GM18858 (cell line): ENCODE measurements around the gene NPHP4.

Source experiments
- ATAC-seq: cut with Tn5 transposase; IDR thresholded peaks from one replicate; pipeline ENCODE4 v1.9.1; 2021; ENCODE audit not compliant: unreplicated experiment

The NPHP4 gene

DNA sequence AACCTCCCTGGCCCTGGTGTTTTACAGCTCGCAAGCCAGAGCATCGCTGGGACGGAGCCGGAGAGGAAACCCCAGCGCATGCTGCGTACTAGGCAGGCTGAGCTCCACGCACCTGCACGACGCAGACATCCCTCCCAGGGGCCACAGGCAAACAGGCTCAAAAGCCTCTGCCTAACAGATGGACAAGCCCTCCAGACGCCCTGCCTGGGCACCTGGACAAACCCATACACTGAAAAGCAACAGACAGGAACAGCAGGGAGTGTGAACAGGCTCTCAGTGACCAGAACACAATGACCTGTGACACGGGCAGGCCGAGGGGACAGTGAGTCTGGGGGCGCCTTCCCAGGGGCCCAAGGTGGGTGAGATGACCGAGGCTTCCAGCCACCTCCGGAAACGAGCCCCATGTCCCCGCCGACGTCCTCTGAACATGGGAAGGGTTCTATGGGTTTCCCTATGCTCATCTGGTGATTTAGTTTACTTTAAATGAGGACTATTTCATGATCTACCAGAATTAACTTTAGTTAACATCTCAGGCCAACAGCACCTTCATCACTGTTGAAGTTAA lies 40.3 kb downstream of the NPHP4 start:
- no peak for ATAC-seq

DNA sequence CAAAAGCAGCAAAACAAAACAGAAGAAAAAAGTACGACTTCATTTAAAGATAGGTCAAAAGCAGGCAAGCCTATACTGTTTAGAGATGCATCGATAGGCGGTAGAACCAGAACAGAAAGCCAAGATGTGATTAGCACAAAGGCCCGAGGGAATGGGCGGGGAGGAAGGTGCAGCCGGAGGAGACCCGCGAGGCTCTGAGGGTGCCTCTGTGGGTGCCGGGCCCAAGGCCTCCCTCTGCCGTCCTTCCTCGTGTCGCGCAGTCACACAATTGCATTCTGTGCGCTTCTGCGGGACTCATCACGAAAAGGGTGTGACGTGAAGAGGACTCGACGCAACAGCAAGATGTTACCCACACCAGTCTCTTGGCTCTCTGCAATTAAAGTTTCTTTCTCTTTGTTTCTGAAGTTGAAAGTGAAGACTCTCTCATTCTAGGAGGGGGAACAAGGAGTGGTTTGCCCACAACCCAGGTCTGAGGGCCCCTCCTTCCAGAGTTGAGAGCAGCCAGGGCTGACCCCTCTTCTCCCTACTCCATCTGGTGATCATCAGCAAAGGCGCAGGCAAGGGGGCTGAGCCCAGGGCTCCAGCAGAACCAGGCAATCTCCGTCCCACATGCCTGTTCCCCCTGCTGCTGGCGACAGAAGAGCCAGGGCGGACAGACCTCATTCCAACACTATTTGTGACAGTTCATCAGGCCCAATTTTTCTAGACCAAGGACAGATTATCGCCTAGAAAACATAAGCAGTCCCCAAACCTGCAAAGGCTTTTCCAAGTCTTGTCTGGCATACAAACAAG lies 41.0 kb downstream of the NPHP4 start:
- ATAC-seq: no peak

DNA sequence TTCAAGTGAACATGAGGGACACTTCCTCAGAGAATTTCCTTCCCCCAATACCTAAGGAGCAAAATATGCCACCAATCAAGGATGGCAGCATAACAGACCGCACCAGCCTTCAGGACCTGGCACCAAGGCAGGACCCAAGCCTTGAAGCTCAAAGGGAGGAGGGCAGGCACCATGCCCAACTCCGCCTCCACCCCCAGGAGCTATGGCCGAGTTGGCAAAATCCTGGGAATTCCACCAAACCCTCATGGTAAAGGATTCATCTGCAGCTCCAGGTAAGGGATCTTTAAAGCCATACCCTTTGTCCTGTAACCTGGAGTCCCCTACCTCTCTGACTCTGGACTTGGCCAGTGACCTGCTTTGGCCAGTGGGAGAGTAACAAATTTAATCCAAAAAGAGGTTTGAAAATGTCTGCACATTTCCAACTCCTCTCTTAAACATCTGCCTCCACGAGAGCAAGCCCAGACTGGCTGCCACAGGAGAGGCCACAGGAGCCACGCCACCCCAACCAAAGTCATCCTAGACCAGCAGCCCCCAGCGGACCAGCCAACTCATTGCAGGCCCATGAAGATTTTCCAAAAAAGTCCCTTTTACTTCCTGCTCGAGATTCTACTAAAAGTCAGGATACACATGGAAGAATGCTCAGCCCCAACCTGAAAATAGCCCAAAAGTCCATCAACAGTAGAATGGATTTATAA lies 41.9 kb downstream of the NPHP4 start:
- ATAC-seq: no peak

- ATAC-seq: no peak
Observed at GRCh38 chr1:5949761-5950100, 42.5 kb downstream of the NPHP4 start.

DNA sequence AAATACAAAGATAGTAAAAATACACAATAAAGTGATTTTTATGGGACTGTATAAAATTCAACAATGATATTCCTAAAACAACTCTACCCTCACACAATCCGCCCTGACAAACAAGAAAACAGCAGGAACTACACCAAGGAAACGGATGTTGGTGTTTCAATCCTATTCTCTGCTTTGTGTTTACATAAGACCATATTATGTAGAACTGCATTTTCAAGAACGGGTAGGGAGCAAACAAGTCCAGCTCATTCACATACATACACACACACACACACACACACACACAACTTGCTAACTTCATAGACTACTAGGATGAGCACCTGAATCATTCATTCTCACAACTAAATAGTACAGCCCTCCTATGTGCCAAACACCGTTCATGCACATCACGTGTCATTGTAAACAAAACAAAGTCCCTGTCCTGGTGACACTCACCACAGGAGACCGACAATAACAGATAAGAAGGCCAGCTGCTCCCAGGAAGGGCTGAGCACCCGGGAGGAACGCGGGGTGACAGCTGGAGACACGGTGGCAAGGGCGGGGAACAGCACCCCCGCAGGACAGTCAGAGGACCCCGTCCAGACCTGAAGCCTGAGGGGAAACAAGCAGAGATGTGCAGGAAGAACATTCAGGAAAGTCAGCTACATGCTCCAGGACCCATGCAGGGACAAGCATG lies 43.0 kb downstream of the NPHP4 start:
- ATAC-seq: no peak

GRCh38 chr1:5948681-5949005 lies 43.6 kb downstream of the NPHP4 start:
- ATAC-seq: no peak

GRCh38 chr1:5947978-5948680 lies 44.1 kb downstream of the NPHP4 start:
- no peak for ATAC-seq

DNA sequence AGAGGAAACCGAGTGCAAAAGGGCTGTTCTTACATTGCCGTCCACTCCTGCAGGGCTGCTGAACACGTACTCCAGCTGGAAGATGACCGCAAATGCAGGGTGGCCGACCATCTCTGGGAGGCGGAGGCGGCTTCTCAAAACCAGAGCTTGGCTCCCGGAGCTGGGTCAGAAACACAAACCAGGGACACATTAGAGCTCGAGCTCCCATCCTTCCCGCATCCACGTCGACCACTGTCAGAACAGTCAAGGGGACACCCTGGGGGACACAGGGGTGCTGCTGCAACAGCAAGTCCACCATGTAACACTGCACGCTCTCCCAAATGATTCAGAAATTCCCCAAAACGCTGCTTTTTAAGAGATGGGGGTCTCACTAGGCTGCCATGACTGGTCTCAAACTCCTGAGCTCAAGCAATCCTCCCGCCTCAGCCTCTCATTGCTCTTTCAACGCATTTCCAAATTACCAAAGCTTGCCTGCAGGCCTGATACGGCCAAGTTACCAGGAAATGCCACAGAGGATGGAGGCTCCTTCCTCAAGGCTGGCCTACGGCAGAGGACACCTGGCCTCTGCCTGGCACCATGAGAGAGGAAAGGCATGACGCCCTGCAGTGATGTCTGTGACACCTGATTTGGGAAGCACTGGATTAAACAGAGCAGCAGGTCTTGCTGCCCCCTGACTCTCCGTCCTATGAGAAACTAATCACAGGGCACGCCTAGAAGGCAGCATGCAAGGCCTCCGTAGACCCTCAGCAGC lies 45.0 kb downstream of the NPHP4 start:
- no peak for ATAC-seq

DNA sequence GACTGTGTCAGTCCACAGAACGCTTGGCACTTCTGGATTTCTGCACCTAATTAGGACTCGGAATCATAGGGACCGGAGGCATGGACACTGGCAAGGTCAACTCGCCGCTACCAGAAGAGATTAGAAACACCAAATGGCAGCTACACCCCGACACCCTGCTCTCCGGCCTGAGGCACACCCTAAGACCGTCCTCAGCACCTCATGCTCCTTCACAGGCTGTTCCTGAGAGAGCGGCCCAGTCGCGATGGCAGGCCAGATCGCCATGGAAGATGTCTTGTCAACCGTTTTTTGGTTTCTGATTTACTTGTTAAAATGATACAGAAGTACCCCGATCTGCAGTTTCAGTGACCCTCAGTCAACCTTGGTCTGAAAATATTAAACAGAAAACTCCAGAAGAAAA lies 46.8 kb downstream of the NPHP4 start:
- ATAC-seq: no peak

DNA sequence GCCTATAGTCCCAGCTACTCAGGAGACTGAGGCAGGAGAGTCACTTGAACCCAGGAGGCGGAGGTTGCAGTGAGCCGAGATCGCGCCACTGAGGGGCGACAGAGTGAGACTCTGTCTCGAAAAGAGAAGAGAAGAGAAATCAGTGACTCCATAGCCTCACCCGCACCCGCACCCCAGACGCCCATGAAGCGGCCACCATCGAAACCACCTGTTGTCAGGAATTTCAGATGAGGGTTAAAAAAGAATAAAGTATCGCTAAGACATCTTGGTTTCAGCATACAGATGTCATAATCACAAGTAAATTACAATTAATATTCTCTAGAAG lies 47.4 kb downstream of the NPHP4 start:
- no peak for ATAC-seq

- no peak for ATAC-seq
Observed at GRCh38 chr1:5944154-5944842, 47.9 kb downstream of the NPHP4 start.

- no peak for ATAC-seq
Observed at GRCh38 chr1:5943343-5944124, 48.7 kb downstream of the NPHP4 start.

DNA sequence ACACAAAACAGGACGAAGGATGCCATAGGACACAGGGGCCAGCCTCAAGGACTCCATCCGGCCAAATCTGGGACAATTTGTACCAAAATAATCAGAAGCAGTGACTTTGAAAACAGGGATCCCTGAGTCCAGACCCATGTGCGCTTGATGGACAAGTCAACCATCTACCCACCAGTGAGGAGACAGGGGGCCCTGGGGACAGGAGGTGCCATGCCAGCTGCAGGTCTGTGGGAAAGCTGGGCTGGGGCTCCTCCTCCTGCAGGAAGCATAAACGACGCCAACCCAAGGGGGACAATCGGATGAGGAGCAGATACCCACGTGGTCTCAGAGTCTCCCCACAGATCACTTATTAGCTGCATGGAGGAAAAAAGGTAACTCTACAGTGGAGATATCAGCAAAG lies 50.6 kb downstream of the NPHP4 start:
- ATAC-seq: no peak

- no peak for ATAC-seq
Observed at GRCh38 chr1:5940723-5941407, 51.4 kb downstream of the NPHP4 start.

DNA sequence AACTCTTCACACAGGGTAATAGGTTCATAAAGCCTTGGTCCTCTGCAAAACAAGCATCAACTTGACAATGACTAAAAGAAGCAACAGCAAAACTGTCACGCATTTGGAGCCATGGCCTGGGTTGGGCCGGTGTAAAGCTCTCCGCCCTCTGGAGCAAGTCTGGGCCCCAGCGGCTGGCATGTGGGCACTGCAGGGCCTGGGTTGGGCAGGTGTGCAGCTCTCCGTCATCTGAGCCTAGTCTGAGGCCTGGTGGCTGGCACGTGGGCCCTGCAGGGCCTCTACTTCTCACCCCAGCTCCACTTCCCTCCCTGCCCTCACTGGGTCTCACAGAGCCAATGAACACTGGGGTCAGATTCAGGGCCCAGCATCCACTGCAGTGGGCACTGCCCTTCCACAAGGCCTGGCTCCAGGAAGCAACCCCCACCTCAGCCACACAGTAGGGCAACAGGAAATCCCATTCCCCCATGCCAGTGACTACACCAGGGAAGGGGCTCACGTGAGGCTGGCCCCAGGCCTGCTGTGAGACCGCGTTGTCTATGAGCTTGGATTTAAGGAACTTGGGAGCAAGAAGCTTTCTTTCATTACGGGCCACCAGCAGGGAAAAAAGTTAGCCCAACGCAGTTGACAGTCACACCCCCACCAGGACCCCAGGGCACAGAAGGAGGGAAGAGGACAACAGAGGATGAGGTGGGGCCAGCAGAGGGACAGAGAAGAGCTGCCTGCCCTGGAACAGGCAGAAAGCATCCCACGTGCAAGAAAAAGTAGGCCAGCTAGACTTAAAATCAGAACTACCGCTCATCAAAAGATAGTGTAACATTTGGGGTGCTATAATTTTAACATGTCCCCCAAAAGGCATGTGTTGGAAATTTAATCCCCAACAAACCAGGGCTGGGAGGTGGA lies 52.7 kb downstream of the NPHP4 start:
- ATAC-seq: no peak

- no peak for ATAC-seq
Observed at GRCh38 chr1:5938101-5938646, 54.1 kb downstream of the NPHP4 start.

GRCh38 chr1:5937373-5937857 lies 54.8 kb downstream of the NPHP4 start:
- ATAC-seq: no peak
